Neural cell (in vitro differentiated cells): ENCODE results near the gene SYT11. TPM values are rescaled to one million over a fixed set of nuclear protein-coding genes. Genes with fewer than 3 reads are reported as not detected.

ENCODE experiments used
- H2AFZ ChIP-seq: fragments of 200-600, 300-800 bp; sonication (generic), shearing (Covaris generic); 2 replicates; pipeline ENCODE4 v1.6.0; 2014; ENCODE audit warnings: low read depth, mild to moderate bottlenecking, antibody characterized with exemption, low read length, moderate library complexity
- H3F3A ChIP-seq: fragments of 200-600 bp; shearing (Covaris generic); 2 replicates; pipeline ENCODE4 v1.6.1; 2016; ENCODE audit warnings: mild to moderate bottlenecking, moderate library complexity, mixed read lengths, antibody characterized with exemption, low read length; ENCODE audit not compliant: insufficient read depth, poor library complexity, severe bottlenecking
- H3K27ac ChIP-seq: fragments of 200-600, 300-800 bp; sonication (generic), shearing (Covaris generic); 2 replicates; pipeline ENCODE4 v1.5.1; 2014; ENCODE audit warnings: mild to moderate bottlenecking, low read length, moderate library complexity
- H3K27me3 ChIP-seq: fragments of 300-800, 200-600 bp; sonication (generic), shearing (Covaris generic); 2 replicates; pipeline ENCODE4 v1.6.0; 2014; ENCODE audit warnings: mild to moderate bottlenecking, low read depth, low read length, moderate library complexity; ENCODE audit not compliant: insufficient read depth
- H3K36me3 ChIP-seq: fragments of 300-800, 200-600 bp; sonication (generic), shearing (Covaris generic); 2 replicates; pipeline ENCODE4 v1.5.1; 2014; ENCODE audit warnings: mild to moderate bottlenecking, antibody characterized with exemption, low read length, moderate library complexity; ENCODE audit not compliant: insufficient read depth
- H3K4me2 ChIP-seq: fragments of 300-800, 200-600 bp; sonication (generic), shearing (Covaris generic); 2 replicates; pipeline ENCODE4 v1.6.0; 2014; ENCODE audit warnings: mild to moderate bottlenecking, low read length
- H3K4me3 ChIP-seq: fragments of 300-800, 200-600 bp; sonication (generic), shearing (Covaris generic); 2 replicates; pipeline ENCODE4 v1.5.1; 2014; ENCODE audit warnings: mild to moderate bottlenecking, low read length, moderate library complexity
- H3K79me2 ChIP-seq: fragments of 200-600 bp; shearing (Covaris generic); replicated peaks from 2 replicates; pipeline ENCODE4 v1.6.0; 2014; ENCODE audit warnings: mild to moderate bottlenecking, low read length, moderate library complexity; ENCODE audit not compliant: insufficient read depth
- H3K9ac ChIP-seq: fragments of 300-800, 200-600 bp; sonication (generic), shearing (Covaris generic); 2 replicates; pipeline ENCODE4 v1.6.1; 2016; ENCODE audit warnings: mild to moderate bottlenecking, low read length, mixed read lengths
- H3K9me2 ChIP-seq: fragments of 200-600 bp; shearing (Covaris generic); 2 replicates; pipeline ENCODE4 v1.6.1; 2016; ENCODE audit warnings: mild to moderate bottlenecking, low read length, mixed read lengths; ENCODE audit not compliant: insufficient read depth
- H3K9me3 ChIP-seq: fragments of 200-600, 300-800 bp; sonication (generic), shearing (Covaris generic); 2 replicates; pipeline ENCODE4 v1.6.1; 2016; ENCODE audit warnings: mild to moderate bottlenecking, mixed run types, low read length, moderate library complexity, mixed read lengths
- H4K20me1 ChIP-seq: fragments of 200-600 bp; shearing (Covaris generic); 2 replicates; pipeline ENCODE4 v1.6.1; 2016; ENCODE audit warnings: mild to moderate bottlenecking, mixed run types; ENCODE audit not compliant: insufficient read depth
- CTCF ChIP-seq: fragments of 450-650 bp; IDR thresholded peaks from 2 replicates; pipeline ENCODE4 v1.5.1; 2014; ENCODE audit warnings: antibody characterized with exemption, mild to moderate bottlenecking, moderate library complexity; ENCODE audit not compliant: poor library complexity, severe bottlenecking
- EP300 ChIP-seq: fragments of 450-650 bp; conservative IDR thresholded peaks from 2 replicates; pipeline ENCODE4 v1.6.1; 2014; ENCODE audit warnings: antibody characterized with exemption, mild to moderate bottlenecking, moderate library complexity; ENCODE audit not compliant: poor library complexity, severe bottlenecking
- EZH2 ChIP-seq: fragments of 200-600, 300-800 bp; shearing (Covaris generic), sonication (generic); IDR thresholded peaks from 2 replicates; pipeline ENCODE4 v1.6.1; 2014; ENCODE audit warnings: antibody characterized with exemption, low read length, borderline replicate concordance, mild to moderate bottlenecking; ENCODE audit not compliant: insufficient read depth, poor library complexity, severe bottlenecking
- MXI1 ChIP-seq: fragments of 450-650 bp; conservative IDR thresholded peaks from 2 replicates; pipeline ENCODE4 v1.6.1; 2014; ENCODE audit warnings: antibody characterized with exemption, mild to moderate bottlenecking; ENCODE audit not compliant: poor library complexity, severe bottlenecking
- POLR2AphosphoS5 ChIP-seq: IDR thresholded peaks from 2 replicates; pipeline ENCODE4 v1.6.1; 2012
- RAD21 ChIP-seq: fragments of 450-650 bp; conservative IDR thresholded peaks from 2 replicates; pipeline ENCODE4 v1.6.1; 2014; ENCODE audit warnings: antibody characterized with exemption, mild to moderate bottlenecking, moderate library complexity
- REST ChIP-seq: IDR thresholded peaks from 2 replicates; pipeline ENCODE4 v1.6.1; 2012; ENCODE audit warnings: borderline replicate concordance
- SMC3 ChIP-seq: fragments of 450-650 bp; conservative IDR thresholded peaks from 2 replicates; pipeline ENCODE4 v1.6.1; 2014; ENCODE audit warnings: antibody characterized with exemption, mild to moderate bottlenecking, moderate library complexity; ENCODE audit not compliant: poor library complexity
- TAF1 ChIP-seq: IDR thresholded peaks from 2 replicates; pipeline ENCODE4 v1.6.1; 2012; ENCODE audit warnings: low read depth
- polyA plus RNA-seq: library from polyadenylated mRNA; depleted of rRNA; stranded (reverse); fragments of >200 nt; gene quantifications from 2 replicates; pipeline ENCODE4 v1.2.3, GENCODE V29; 2014

SYT11 gene
- polyA plus RNA-seq, 1 donor from 2014 or later: 122 TPM

GRCh38 chr1:155919801-155920200 is 60.4 kb downstream of the SYT11 start:
- H3K9ac ChIP-seq: no peak overlapping the region
- H3K9me2 ChIP-seq: no peaks in the 10 kb centered on the region
- peaks cover 4% of the 10 kb centered on the region for H3K79me2 ChIP-seq
- H3K27me3 ChIP-seq: no peaks in the 10 kb centered on the region
- TF ChIP-seq TAF1: no peak
- TF ChIP-seq POLR2AphosphoS5: no peak
- no peak for TF ChIP-seq MXI1
- no peak for TF ChIP-seq CTCF
- H3K36me3 ChIP-seq: peaks cover 14% of the 10 kb centered on the region
- no peak overlapping the region for H3K27ac ChIP-seq
- no peaks in the 10 kb centered on the region for H4K20me1 ChIP-seq
- no peaks in the 10 kb centered on the region for H3K9me3 ChIP-seq
- H3K4me3 ChIP-seq: no peak overlapping the region
- no peak overlapping the region for H2AFZ ChIP-seq
- H3K4me2 ChIP-seq: no peak overlapping the region
- no peaks in the 10 kb centered on the region for H3F3A ChIP-seq

DNA sequence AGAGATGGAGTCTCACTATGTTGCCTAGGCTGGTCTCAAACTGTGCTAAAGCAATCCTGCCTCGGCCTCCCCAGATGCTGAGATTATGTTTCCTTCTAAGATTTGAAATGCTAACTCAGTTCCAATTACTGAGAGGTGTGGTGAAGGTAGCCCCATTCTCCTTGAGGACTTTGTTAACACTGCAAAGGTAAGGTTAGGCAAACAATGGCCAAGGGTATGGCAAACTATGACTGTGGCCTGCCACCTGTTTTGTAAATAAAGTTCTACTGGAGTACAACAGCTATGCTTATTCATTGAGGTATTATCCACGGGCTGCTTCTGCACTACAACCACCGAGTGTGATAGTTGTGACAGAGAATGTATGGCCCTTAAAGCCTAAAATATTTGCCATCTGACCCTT is 61.4 kb downstream of the SYT11 start:
- Histone ChIP-seq H3K79me2 (peaks cover 4% of the 10 kb centered on the region), H3K36me3 (peaks cover 14% of the 10 kb centered on the region)

GRCh38 chr1:155925506-155925905 is 66.1 kb downstream of the SYT11 start:
- Histone ChIP-seq H3F3A (no peaks in the 10 kb centered on the region), H3K9me2 (no peaks in the 10 kb centered on the region), H3K4me2 (no peak overlapping the region), H3K9ac (no peak overlapping the region), H3K27me3 (no peaks in the 10 kb centered on the region), H3K9me3 (no peaks in the 10 kb centered on the region), H4K20me1 (no peaks in the 10 kb centered on the region), H3K79me2 (peaks cover 14% of the 10 kb centered on the region), H2AFZ (no peak overlapping the region), H3K4me3 (no peak overlapping the region), H3K36me3 (peaks cover 25% of the 10 kb centered on the region), H3K27ac (no peak overlapping the region)
- TF ChIP-seq REST (no peak), POLR2AphosphoS5 (no peak), RAD21 (no peak), EZH2 (no peak), CTCF (no peak), EP300 (no peak), SMC3 (no peak), TAF1 (no peak), MXI1 (no peak)

More for the DNA sequence above, 61.4 kb downstream of the SYT11 start:
- H3K9me2 ChIP-seq: no peaks in the 10 kb centered on the region
- no peak overlapping the region for H3K4me3 ChIP-seq
- no peak overlapping the region for H3K27ac ChIP-seq
- H2AFZ ChIP-seq: no peak overlapping the region
- H3F3A ChIP-seq: no peaks in the 10 kb centered on the region
- H3K4me2 ChIP-seq: no peak overlapping the region
- H3K9me3 ChIP-seq: no peaks in the 10 kb centered on the region
- no peaks in the 10 kb centered on the region for H3K27me3 ChIP-seq
- TF ChIP-seq MXI1 (no peak), SMC3 (no peak), EZH2 (no peak), CTCF (no peak)
- H3K9ac ChIP-seq: no peak overlapping the region
- no peaks in the 10 kb centered on the region for H4K20me1 ChIP-seq
